ENCODE measurements around the gene LPP.

The LPP gene

GRCh38 chr3:188401244-188401993 is 247.5 kb downstream of the LPP start:
- no peak for TF ChIP-seq CTCF (IDR thresholded peaks at IDR 0.05; ENCODE audit: control insufficient read depth, insufficient read depth, low read depth, low read length, missing control alignments)
- DNase-seq (ENCODE audit: low read depth): no peak
- H3K4me3 ChIP-seq (ENCODE audit: control insufficient read depth, low read depth, low read length): no peak overlapping the region

- no peak for DNase-seq (ENCODE audit: low read depth)
- TF ChIP-seq CTCF (IDR thresholded peaks at IDR 0.05; ENCODE audit: control insufficient read depth, insufficient read depth, low read depth, low read length, missing control alignments): no peak
- H3K4me3 ChIP-seq (ENCODE audit: control insufficient read depth, low read depth, low read length): no peak overlapping the region
Observed at GRCh38 chr3:188402229-188402628, 248.3 kb downstream of the LPP start.

- no peak for DNase-seq (ENCODE audit: low read depth)
Observed at GRCh38 chr3:188403404-188403803, 249.4 kb downstream of the LPP start.

GRCh38 chr3:188404124-188404523 is 250.2 kb downstream of the LPP start:
- DNase-seq (ENCODE audit: low read depth): no peak
- no peak for TF ChIP-seq CTCF (IDR thresholded peaks at IDR 0.05; ENCODE audit: control insufficient read depth, insufficient read depth, low read depth, low read length, missing control alignments)
- no peak overlapping the region for H3K4me3 ChIP-seq (ENCODE audit: control insufficient read depth, low read depth, low read length)

More at GRCh38 chr3:188403404-188403803, 249.4 kb downstream of the LPP start:
- no peak for TF ChIP-seq CTCF (IDR thresholded peaks at IDR 0.05; ENCODE audit: control insufficient read depth, insufficient read depth, low read depth, low read length, missing control alignments)
- H3K4me3 ChIP-seq (ENCODE audit: control insufficient read depth, low read depth, low read length): no peak overlapping the region

GRCh38 chr3:188404701-188405100 is 250.7 kb downstream of the LPP start:
- DNase-seq (ENCODE audit: low read depth): no peak
- H3K4me3 ChIP-seq (ENCODE audit: control insufficient read depth, low read depth, low read length): no peak overlapping the region
- no peak for TF ChIP-seq CTCF (IDR thresholded peaks at IDR 0.05; ENCODE audit: control insufficient read depth, insufficient read depth, low read depth, low read length, missing control alignments)

- H3K4me3 ChIP-seq (ENCODE audit: control insufficient read depth, low read depth, low read length): no peak overlapping the region
- no peak for TF ChIP-seq CTCF (IDR thresholded peaks at IDR 0.05; ENCODE audit: control insufficient read depth, insufficient read depth, low read depth, low read length, missing control alignments)
- DNase-seq (ENCODE audit: low read depth): no peak
Observed at GRCh38 chr3:188407158-188407880, 253.4 kb downstream of the LPP start.

Data from AG09309 (cell line).